K562 (cell line): ENCODE data around the gene PLXDC1. TPM values are rescaled to one million over a fixed set of nuclear protein-coding genes. Genes with fewer than 3 reads are reported as not detected.

Experiments
- CBFA2T3 ChIP-seq: fragments of 450-650 bp; IDR thresholded peaks from 2 replicates; pipeline ENCODE4 v1.6.1; 2017
- CC2D1A ChIP-seq: fragments of 450-650 bp; IDR thresholded peaks from 2 replicates; pipeline ENCODE4 v1.6.1; 2017; ENCODE audit warnings: mild to moderate bottlenecking
- FOXJ2 ChIP-seq: fragments of 200-800 bp; sonication (Bioruptor generic); IDR thresholded peaks from 2 replicates; pipeline ENCODE4 v1.6.1; 2016; ENCODE audit warnings: missing genetic modification characterization, missing compliant biosample characterization
- HDGF ChIP-seq: fragments of 450-650 bp; IDR thresholded peaks from 2 replicates; pipeline ENCODE4 v1.6.1; 2016
- KHSRP ChIP-seq: fragments of 450-650 bp; IDR thresholded peaks from 2 replicates; pipeline ENCODE4 v1.6.1; 2017
- MCM5 ChIP-seq: fragments of 450-650 bp; IDR thresholded peaks from 2 replicates; pipeline ENCODE4 v1.6.1; 2016; ENCODE audit warnings: low read depth
- NCOA6 ChIP-seq: fragments of 450-650 bp; IDR thresholded peaks from 2 replicates; pipeline ENCODE4 v1.6.1; 2017; ENCODE audit warnings: mild to moderate bottlenecking
- NELFE ChIP-seq: IDR thresholded peaks from 2 replicates; pipeline ENCODE4 v1.6.1; 2011; ENCODE audit warnings: mild to moderate bottlenecking; ENCODE audit not compliant: insufficient read depth, insufficient read length
- NFRKB ChIP-seq: fragments of 450-650 bp; IDR thresholded peaks from 2 replicates; pipeline ENCODE4 v1.6.1; 2016; ENCODE audit warnings: low read depth
- RBBP5 ChIP-seq: fragments of 200-600 bp; sonication (generic); IDR thresholded peaks from 2 replicates; pipeline ENCODE4 v1.6.1; 2012; ENCODE audit warnings: borderline replicate concordance, mild to moderate bottlenecking, low read length, control low read depth, inconsistent platforms; ENCODE audit not compliant: insufficient read depth, poor library complexity, severe bottlenecking
- SAP30 ChIP-seq: fragments of 200-600 bp; sonication (generic); IDR thresholded peaks from 2 replicates; pipeline ENCODE4 v1.6.1; 2012; ENCODE audit warnings: borderline replicate concordance, low read depth, mild to moderate bottlenecking, moderate library complexity, low read length, control low read depth, inconsistent platforms; ENCODE audit not compliant: insufficient read depth, poor library complexity, severe bottlenecking
- TEAD2 ChIP-seq: fragments of 450-650 bp; IDR thresholded peaks from 2 replicates; pipeline ENCODE4 v1.6.1; 2016; ENCODE audit warnings: missing genetic modification characterization, control low read depth, missing compliant biosample characterization
- U2AF1 ChIP-seq: fragments of 200-400 bp; formaldehyde crosslinking; optimal IDR thresholded peaks from 2 replicates; pipeline ENCODE3; 2017; ENCODE audit warnings: mild to moderate bottlenecking, low read depth, low read length, moderate library complexity
- ZC3H11A ChIP-seq: IDR thresholded peaks from 2 replicates; pipeline ENCODE4 v1.6.1; 2012; ENCODE audit warnings: low read depth, low read length, improper control_type of control experiment
- ZNF124 ChIP-seq: sonication (generic); formaldehyde crosslinking; IDR thresholded peaks from 2 replicates; pipeline ENCODE4 v1.8.1; 2022; ENCODE audit warnings: missing genetic modification reagents
- ZNF561 ChIP-seq: fragments of 450-650 bp; formaldehyde crosslinking; conservative IDR thresholded peaks from 2 replicates; pipeline ENCODE4 v1.4.0; 2020; ENCODE audit warnings: mild to moderate bottlenecking, moderate library complexity
- ZNF75A ChIP-seq: fragments of 450-650 bp; formaldehyde crosslinking; IDR thresholded peaks from 2 replicates; pipeline ENCODE4 v1.4.0; 2020; ENCODE audit warnings: mild to moderate bottlenecking
- polyA plus RNA-seq, 8 experiments: library from polyadenylated mRNA; depleted of rRNA in 4 of 8; stranded (reverse) in 5 of 8; unstranded in 3 of 8; fragments of >200 nt; fragmentation: Nextera tagmentation in 2 of 8; fragmentation: Illumina TruSeq in 1 of 8; extraction: Ambion mirVana in 2 of 8; extraction: Trizol in 1 of 8; gene quantifications; 2 replicates each; pipeline versions ENCODE4 v1.2.1 to v1.2.3, GENCODE V29; 2011 to 2014; ENCODE audit warnings: inconsistent platforms in 1 of 8, missing spikeins in 1 of 8
- total RNA-seq, 7 experiments: library from RNA; depleted of rRNA in 6 of 7; stranded (reverse); fragments of >200 nt in 6 of 7; fragmentation: Illumina TruSeq in 2 of 7; extraction: Trizol in 2 of 7; gene quantifications; 2 replicates each; pipeline versions ENCODE4 v1.2.1 to v1.2.3, GENCODE V29; 2011 to 2021; ENCODE audit warnings: low replicate concordance in 1 of 7
- TF ChIP-seq, protein P1 (sequence below): fragments of 450-650 bp; formaldehyde crosslinking; IDR thresholded peaks from 2 replicates; pipeline ENCODE4 v1.4.0; 2020; ENCODE audit warnings: mild to moderate bottlenecking, moderate library complexity
- TF ChIP-seq, protein P2 (sequence below), 3 experiments: IDR thresholded peaks in 2 of 3; conservative IDR thresholded peaks in 1 of 3; 2 replicates each; pipeline ENCODE4 v1.5.1; 2011 to 2012; ENCODE audit warnings: low read length in 3 of 3, mild to moderate bottlenecking in 3 of 3, control low read depth in 2 of 3, improper control_type of control experiment in 1 of 3, inconsistent platforms in 1 of 3, low read depth in 1 of 3, mixed read lengths in 1 of 3, moderate library complexity in 1 of 3; ENCODE audit not compliant: insufficient read depth in 2 of 3
- TF ChIP-seq, protein P3 (sequence below), 2 experiments: IDR thresholded peaks in 1 of 2; conservative IDR thresholded peaks in 1 of 2; 2 replicates each; pipeline ENCODE4 v1.6.1; 2016; ENCODE audit warnings: low read depth in 2 of 2, mild to moderate bottlenecking in 1 of 2, missing compliant biosample characterization in 1 of 2, missing genetic modification characterization in 1 of 2, moderate library complexity in 1 of 2
- TF ChIP-seq, protein P4 (sequence below), 2 experiments: fragments of 450-650 bp; conservative IDR thresholded peaks; 2 replicates each; pipeline ENCODE4 v1.6.1; 2017; ENCODE audit warnings: mild to moderate bottlenecking in 2 of 2, moderate library complexity in 2 of 2

Gene PLXDC1
- total and polyA plus RNA-seq, 9 of the 15 experiments (the other 6 are each of a cell fraction or from before 2014, with no cell fraction given), result not detected

DNA sequence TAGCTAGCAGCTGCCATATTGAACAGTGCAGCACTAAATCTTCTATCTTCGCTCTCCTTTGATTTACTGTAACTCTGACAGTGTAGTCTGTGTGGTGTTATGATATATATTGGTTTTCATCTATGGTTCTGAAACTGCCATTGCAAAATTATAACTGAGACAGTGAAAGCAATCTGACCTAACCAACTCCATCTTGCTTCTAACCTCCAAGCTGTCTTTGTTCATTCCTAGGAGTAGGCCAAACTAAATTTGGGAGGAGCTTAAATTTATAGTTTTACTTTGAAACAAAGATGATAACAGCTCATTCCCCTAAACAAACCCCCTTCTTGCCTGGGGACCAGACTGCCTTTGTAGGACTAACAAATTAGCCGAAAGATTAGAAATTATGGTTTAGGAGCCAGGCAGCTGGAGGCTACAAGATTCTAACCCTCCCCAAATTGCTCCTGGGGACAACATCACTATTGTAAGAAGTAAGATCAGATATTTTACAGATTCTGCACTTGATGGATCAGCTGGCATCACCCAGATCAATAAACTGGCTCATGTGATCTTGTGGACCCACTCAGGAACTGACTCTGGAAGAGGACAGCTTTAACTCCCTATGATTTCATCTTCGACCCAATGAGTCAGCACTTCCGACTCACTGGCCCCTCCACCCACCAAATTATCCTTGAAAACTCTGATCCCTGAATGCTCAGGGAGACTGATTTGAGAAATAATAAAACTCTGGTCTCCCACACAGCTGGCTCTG, 137.2 kb downstream of the PLXDC1 start (continued):
- TF ChIP-seq SAP30 (no peak), TEAD2 (tag) (peak; percentile 94), MCM5 (no peak), NCOA6 (no peak), NFRKB (no peak), ZNF124 (CRISPR knock-in tag) (no peak), CBFA2T3 (no peak), U2AF1 (no peak), CC2D1A (no peak), ZC3H11A (no peak), FOXJ2 (tag) (0 out of 2 replicates have a peak, but pooled peaks have one; percentile 47), ZNF561 (CRISPR knock-in tag) (peak; percentile 86; the same call in 1 of the 2 replicates), RBBP5 (no peak), KHSRP (no peak), HDGF (no peak), NELFE (no peak), ZNF75A (CRISPR knock-in tag) (peak; percentile 79; the same call in 1 of the 2 replicates)
- TF ChIP-seq, protein P1, sequence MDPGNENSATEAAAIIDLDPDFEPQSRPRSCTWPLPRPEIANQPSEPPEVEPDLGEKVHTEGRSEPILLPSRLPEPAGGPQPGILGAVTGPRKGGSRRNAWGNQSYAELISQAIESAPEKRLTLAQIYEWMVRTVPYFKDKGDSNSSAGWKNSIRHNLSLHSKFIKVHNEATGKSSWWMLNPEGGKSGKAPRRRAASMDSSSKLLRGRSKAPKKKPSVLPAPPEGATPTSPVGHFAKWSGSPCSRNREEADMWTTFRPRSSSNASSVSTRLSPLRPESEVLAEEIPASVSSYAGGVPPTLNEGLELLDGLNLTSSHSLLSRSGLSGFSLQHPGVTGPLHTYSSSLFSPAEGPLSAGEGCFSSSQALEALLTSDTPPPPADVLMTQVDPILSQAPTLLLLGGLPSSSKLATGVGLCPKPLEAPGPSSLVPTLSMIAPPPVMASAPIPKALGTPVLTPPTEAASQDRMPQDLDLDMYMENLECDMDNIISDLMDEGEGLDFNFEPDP (CRISPR knock-in tag), result peak; percentile 91
- TF ChIP-seq, protein P2, sequence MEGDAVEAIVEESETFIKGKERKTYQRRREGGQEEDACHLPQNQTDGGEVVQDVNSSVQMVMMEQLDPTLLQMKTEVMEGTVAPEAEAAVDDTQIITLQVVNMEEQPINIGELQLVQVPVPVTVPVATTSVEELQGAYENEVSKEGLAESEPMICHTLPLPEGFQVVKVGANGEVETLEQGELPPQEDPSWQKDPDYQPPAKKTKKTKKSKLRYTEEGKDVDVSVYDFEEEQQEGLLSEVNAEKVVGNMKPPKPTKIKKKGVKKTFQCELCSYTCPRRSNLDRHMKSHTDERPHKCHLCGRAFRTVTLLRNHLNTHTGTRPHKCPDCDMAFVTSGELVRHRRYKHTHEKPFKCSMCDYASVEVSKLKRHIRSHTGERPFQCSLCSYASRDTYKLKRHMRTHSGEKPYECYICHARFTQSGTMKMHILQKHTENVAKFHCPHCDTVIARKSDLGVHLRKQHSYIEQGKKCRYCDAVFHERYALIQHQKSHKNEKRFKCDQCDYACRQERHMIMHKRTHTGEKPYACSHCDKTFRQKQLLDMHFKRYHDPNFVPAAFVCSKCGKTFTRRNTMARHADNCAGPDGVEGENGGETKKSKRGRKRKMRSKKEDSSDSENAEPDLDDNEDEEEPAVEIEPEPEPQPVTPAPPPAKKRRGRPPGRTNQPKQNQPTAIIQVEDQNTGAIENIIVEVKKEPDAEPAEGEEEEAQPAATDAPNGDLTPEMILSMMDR (IDR thresholded peaks at IDR 0.05 in 2 of 3, conservative IDR thresholded peaks at IDR 0.05 in 1 of 3; ENCODE audit: insufficient read depth in 2 of 3, low read depth in 1 of 3, low read length in 3 of 3), result no peak
- TF ChIP-seq, protein P3, sequence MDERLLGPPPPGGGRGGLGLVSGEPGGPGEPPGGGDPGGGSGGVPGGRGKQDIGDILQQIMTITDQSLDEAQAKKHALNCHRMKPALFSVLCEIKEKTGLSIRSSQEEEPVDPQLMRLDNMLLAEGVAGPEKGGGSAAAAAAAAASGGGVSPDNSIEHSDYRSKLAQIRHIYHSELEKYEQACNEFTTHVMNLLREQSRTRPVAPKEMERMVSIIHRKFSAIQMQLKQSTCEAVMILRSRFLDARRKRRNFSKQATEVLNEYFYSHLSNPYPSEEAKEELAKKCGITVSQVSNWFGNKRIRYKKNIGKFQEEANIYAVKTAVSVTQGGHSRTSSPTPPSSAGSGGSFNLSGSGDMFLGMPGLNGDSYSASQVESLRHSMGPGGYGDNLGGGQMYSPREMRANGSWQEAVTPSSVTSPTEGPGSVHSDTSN (CRISPR knock-in tag; IDR thresholded peaks at IDR 0.05; ENCODE audit: low read depth), result no peak
- TF ChIP-seq, protein P3 (tag; conservative IDR thresholded peaks at IDR 0.05; ENCODE audit: low read depth), result peak; percentile 85
- TF ChIP-seq, protein P4, sequence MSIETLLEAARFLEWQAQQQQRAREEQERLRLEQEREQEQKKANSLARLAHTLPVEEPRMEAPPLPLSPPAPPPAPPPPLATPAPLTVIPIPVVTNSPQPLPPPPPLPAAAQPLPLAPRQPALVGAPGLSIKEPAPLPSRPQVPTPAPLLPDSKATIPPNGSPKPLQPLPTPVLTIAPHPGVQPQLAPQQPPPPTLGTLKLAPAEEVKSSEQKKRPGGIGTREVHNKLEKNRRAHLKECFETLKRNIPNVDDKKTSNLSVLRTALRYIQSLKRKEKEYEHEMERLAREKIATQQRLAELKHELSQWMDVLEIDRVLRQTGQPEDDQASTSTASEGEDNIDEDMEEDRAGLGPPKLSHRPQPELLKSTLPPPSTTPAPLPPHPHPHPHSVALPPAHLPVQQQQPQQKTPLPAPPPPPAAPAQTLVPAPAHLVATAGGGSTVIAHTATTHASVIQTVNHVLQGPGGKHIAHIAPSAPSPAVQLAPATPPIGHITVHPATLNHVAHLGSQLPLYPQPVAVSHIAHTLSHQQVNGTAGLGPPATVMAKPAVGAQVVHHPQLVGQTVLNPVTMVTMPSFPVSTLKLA (conservative IDR thresholded peaks at IDR 0.05), result no peak
